Ascending aorta (tissue), 2 donors: ENCODE measurements around the gene CSTPP1. TPM values are rescaled to one million over a fixed set of nuclear protein-coding genes. Genes with fewer than 3 reads are reported as not detected.

Experiments
- DNase-seq, 2 donors: peaks; one replicate each; pipeline ENCODE4 v3.0.0-alpha.2; 2019; ENCODE audit warnings: low spot score in 2 of 2
- H3K27ac ChIP-seq, 2 donors: fragments of 200-600 bp; sonication (generic); one replicate each; pipeline ENCODE4 v1.5.1; 2016 to 2017; ENCODE audit warnings: mild to moderate bottlenecking in 1 of 2
- H3K27me3 ChIP-seq: fragments of 200-600 bp; sonication (generic); one replicate; pipeline ENCODE4 v1.5.1; 2017
- H3K36me3 ChIP-seq, 2 donors: fragments of 200-600 bp; sonication (generic); one replicate each; pipeline ENCODE4 v1.5.1; 2016
- H3K4me1 ChIP-seq, 2 donors: fragments of 200-600 bp; sonication (generic); one replicate each; pipeline ENCODE4 v1.5.1; 2016 to 2017; ENCODE audit warnings: mild to moderate bottlenecking in 1 of 2
- H3K4me3 ChIP-seq, 2 donors: fragments of 200-600 bp; sonication (generic); one replicate each; pipeline ENCODE4 v1.5.1; 2016 to 2017; ENCODE audit warnings: mild to moderate bottlenecking in 1 of 2
- H3K9me3 ChIP-seq, 2 donors: fragments of 200-600 bp; sonication (generic); one replicate each; pipeline ENCODE4 v1.5.1; 2016
- CTCF ChIP-seq, 3 experiments: fragments of 200-600 bp in 2 of 3; fragments of 450-650 bp in 1 of 3; sonication (generic) in 2 of 3; IDR thresholded peaks; one replicate each; pipeline ENCODE4 v1.5.1; 2016 to 2019; ENCODE audit warnings: antibody characterized with exemption in 3 of 3, mild to moderate bottlenecking in 1 of 3, moderate library complexity in 1 of 3
- intact Hi-C: fragments of 100-400 bp; cut with DNase I; formaldehyde crosslinking; loops from one replicate; pipeline ENCODE4 v1.15.1; 2023
- total RNA-seq: library from RNA; depleted of rRNA; stranded (reverse); fragments of >200 nt; gene quantifications from one replicate; pipeline ENCODE4 v1.1.0, GENCODE V29; 2016

Gene CSTPP1
- total RNA-seq, 1 donor from 2014 or later = 16.6 TPM

GRCh38 chr11:46892109-46892508 lies 44.5 kb upstream of the CSTPP1 start:
- Histone ChIP-seq H3K4me3 (no peak overlapping the region), H3K4me1 (peaks cover 0 to 2% of the 10 kb centered on the region in 2 donors), H3K9me3 (no peaks in the 10 kb centered on the region), H3K27ac (no peak overlapping the region), H3K36me3 (no peaks in the 10 kb centered on the region), H3K27me3 (no peaks in the 10 kb centered on the region)
- intact Hi-C loops = no loop called here
- TF ChIP-seq CTCF (IDR thresholded peaks at IDR 0.05) = no peak
- DNase-seq = no peak

- no peaks in the 10 kb centered on the region for H3K9me3 ChIP-seq
- H3K27ac ChIP-seq = no peak overlapping the region
- intact Hi-C loops = no loop called here
- H3K36me3 ChIP-seq = no peaks in the 10 kb centered on the region
- no peaks in the 10 kb centered on the region for H3K27me3 ChIP-seq
- no peak for TF ChIP-seq CTCF (IDR thresholded peaks at IDR 0.05)
- peaks cover 0 to 2% of the 10 kb centered on the region in 2 donors for H3K4me1 ChIP-seq
- no peak for DNase-seq
- no peak overlapping the region for H3K4me3 ChIP-seq
Observed at GRCh38 chr11:46892838-46893237, 43.7 kb upstream of the CSTPP1 start.

GRCh38 chr11:46894506-46894905 lies 42.1 kb upstream of the CSTPP1 start:
- Histone ChIP-seq H3K27me3 (no peaks in the 10 kb centered on the region), H3K4me3 (no peak overlapping the region), H3K9me3 (no peaks in the 10 kb centered on the region), H3K36me3 (no peaks in the 10 kb centered on the region), H3K27ac (no peak overlapping the region), H3K4me1 (peaks cover 0 to 2% of the 10 kb centered on the region in 2 donors)
- DNase-seq = no peak
- no peak for TF ChIP-seq CTCF (IDR thresholded peaks at IDR 0.05)
- intact Hi-C loops = no loop called here

- Histone ChIP-seq H3K9me3 (no peaks in the 10 kb centered on the region), H3K36me3 (no peaks in the 10 kb centered on the region), H3K4me1 (peaks cover 0 to 2% of the 10 kb centered on the region in 2 donors), H3K27ac (no peak overlapping the region), H3K4me3 (no peak overlapping the region), H3K27me3 (no peaks in the 10 kb centered on the region)
- no peak for DNase-seq
- intact Hi-C loops = no loop called here
- TF ChIP-seq CTCF (IDR thresholded peaks at IDR 0.05) = no peak
Observed at GRCh38 chr11:46894961-46895360, 41.6 kb upstream of the CSTPP1 start.

GRCh38 chr11:46895821-46896220 lies 40.7 kb upstream of the CSTPP1 start:
- H3K27ac ChIP-seq = no peak overlapping the region
- intact Hi-C loops = no loop called here
- no peak for DNase-seq
- H3K36me3 ChIP-seq = no peaks in the 10 kb centered on the region
- TF ChIP-seq CTCF (IDR thresholded peaks at IDR 0.05) = no peak
- H3K9me3 ChIP-seq = no peaks in the 10 kb centered on the region
- H3K27me3 ChIP-seq = no peaks in the 10 kb centered on the region
- H3K4me1 ChIP-seq = peaks cover 0 to 2% of the 10 kb centered on the region in 2 donors
- no peak overlapping the region for H3K4me3 ChIP-seq
